ENCODE data around the gene GPR15LG. TPM values are rescaled to one million over a fixed set of nuclear protein-coding genes. Genes with fewer than 3 reads are reported as not detected.

GPR15LG gene
- total and polyA plus RNA-seq, 9 donors: 0.31 to 3.6 TPM; not detected in 7

DNA sequence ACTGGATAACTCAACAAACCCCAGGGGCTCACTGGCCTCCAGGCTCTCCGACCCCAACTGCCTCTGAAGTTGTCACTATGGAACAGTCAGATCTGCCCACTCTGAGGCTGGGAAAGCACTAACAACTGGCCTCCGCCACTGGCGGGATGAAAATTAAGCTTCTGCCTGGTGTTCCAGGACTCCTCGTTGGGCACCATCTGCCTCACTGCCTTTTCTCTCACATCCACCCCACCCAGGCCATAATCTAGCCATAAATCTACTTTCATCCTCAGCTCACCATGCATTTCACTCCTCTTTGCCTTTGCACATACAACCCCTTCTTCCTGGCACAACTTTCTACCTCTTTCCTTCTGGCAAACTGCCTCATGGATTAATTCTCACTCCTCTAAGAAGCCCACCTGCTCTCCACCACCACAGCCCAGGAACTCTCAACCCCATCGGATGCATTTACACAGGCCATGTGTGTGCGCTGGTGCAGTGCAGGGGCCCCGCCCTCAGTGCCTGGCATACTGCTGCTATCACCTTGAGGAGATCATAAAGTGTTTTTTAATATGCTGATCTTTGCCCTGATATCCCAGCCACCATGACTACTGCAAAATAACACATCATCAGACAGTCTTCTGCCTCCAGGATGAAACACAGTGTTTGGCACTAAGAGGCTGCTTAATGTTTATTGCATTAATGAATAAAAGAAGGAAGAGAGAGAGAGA lies 24.8 kb downstream of the GPR15LG start:
- Histone ChIP-seq H3K27me3 (no peaks in the 10 kb centered on the region), H3K36me3 (no peaks in the 10 kb centered on the region), H3K9me3 (no peaks in the 10 kb centered on the region), H3K4me3 (no peak overlapping the region), H3K4me1 (ENCODE audit: insufficient read depth) (no peaks in the 10 kb centered on the region), H3K27ac (no peak overlapping the region)
- intact Hi-C loops (cut with DNase I): no loop called here
- TF ChIP-seq POLR2A (IDR thresholded peaks at IDR 0.05) (no peak), EP300 (IDR thresholded peaks at IDR 0.05) (no peak)
- TF ChIP-seq, protein P1, sequence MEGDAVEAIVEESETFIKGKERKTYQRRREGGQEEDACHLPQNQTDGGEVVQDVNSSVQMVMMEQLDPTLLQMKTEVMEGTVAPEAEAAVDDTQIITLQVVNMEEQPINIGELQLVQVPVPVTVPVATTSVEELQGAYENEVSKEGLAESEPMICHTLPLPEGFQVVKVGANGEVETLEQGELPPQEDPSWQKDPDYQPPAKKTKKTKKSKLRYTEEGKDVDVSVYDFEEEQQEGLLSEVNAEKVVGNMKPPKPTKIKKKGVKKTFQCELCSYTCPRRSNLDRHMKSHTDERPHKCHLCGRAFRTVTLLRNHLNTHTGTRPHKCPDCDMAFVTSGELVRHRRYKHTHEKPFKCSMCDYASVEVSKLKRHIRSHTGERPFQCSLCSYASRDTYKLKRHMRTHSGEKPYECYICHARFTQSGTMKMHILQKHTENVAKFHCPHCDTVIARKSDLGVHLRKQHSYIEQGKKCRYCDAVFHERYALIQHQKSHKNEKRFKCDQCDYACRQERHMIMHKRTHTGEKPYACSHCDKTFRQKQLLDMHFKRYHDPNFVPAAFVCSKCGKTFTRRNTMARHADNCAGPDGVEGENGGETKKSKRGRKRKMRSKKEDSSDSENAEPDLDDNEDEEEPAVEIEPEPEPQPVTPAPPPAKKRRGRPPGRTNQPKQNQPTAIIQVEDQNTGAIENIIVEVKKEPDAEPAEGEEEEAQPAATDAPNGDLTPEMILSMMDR (IDR thresholded peaks at IDR 0.05): no peak
- 79 to 80% (median 79%) methylated on average over 7 of the region's 7 CpGs for WGBS, 3 donors
- DNase-seq: no peak

DNA sequence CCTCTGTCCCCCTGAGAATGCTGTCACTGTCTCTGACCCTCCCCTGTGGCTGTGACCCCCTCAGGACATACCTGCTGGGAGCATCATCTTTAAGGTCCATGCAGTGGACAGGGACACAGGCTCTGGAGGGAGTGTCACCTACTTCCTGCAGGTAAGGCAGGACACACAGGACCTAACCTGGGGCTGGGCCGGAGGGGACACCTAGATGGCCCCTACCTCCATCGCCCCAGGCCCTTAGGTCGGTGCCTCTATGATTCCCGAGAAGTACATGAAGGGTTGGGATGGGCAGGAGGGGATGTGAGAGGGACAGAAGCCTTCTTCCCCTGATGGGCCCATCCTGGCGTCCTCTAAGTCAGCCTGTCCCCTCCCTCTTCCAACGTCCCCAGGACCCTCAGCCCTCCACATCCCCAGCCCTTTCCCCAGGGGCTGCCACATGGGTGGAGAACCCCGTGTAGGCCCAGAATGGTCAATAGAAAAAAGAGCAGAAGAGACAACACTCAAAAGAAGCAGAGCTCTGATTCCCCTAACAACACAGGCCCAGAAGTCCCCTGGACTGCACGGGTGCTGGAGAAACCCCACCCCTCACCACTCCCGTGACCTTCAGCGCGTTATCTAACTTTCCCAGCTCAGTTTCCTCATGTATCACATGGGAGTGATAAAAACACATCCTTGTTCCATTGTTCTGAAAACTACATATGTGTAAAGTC lies 27.1 kb downstream of the GPR15LG start:
- Histone ChIP-seq H3K27ac (no peak overlapping the region), H3K36me3 (no peaks in the 10 kb centered on the region), H3K27me3 (no peaks in the 10 kb centered on the region), H3K9me3 (no peaks in the 10 kb centered on the region), H3K4me1 (ENCODE audit: insufficient read depth) (no peaks in the 10 kb centered on the region), H3K4me3 (no peak overlapping the region)
- no peak for TF ChIP-seq POLR2A (IDR thresholded peaks at IDR 0.05)
- no peak for TF ChIP-seq EP300 (IDR thresholded peaks at IDR 0.05)
- TF ChIP-seq, protein P1 (IDR thresholded peaks at IDR 0.05): no peak
- intact Hi-C loops (cut with DNase I): no loop called here
- peak in 1 of 5 donors; percentile 3 for DNase-seq
- WGBS, 3 donors: 60 to 70% (median 63%) methylated on average over 11 of the region's 11 CpGs

DNA sequence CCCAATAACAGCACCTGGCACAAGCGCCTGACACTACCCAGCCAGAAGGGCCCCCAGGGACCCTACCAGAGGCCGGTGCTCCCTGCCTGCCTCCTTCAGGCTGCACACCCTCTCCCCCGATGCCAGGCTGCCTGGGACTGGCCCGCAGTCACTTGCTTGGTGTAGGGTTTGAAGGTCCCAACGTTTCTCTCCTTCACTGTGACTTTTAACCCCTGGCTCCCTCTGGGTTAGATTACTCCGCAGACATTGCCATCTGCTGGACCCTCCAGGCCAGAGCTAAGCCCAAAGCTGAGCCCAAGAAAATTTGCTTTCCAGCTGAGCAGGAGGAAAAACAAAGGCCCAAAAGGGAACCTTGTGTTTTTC lies 27.6 kb downstream of the GPR15LG start:
- TF ChIP-seq, protein P1 (IDR thresholded peaks at IDR 0.05): no peak
- TF ChIP-seq EP300 (IDR thresholded peaks at IDR 0.05) (no peak), POLR2A (IDR thresholded peaks at IDR 0.05) (no peak)
- Histone ChIP-seq H3K36me3 (no peaks in the 10 kb centered on the region), H3K27ac (no peak overlapping the region), H3K4me3 (no peak overlapping the region), H3K27me3 (no peaks in the 10 kb centered on the region), H3K9me3 (no peaks in the 10 kb centered on the region), H3K4me1 (ENCODE audit: insufficient read depth) (no peaks in the 10 kb centered on the region)
- WGBS, 3 donors: 46 to 56% (median 49%) methylated on average over 6 of the region's 6 CpGs
- intact Hi-C loops (cut with DNase I): no loop called here
- DNase-seq: peak in 1 of 5 donors; percentile 8

DNA sequence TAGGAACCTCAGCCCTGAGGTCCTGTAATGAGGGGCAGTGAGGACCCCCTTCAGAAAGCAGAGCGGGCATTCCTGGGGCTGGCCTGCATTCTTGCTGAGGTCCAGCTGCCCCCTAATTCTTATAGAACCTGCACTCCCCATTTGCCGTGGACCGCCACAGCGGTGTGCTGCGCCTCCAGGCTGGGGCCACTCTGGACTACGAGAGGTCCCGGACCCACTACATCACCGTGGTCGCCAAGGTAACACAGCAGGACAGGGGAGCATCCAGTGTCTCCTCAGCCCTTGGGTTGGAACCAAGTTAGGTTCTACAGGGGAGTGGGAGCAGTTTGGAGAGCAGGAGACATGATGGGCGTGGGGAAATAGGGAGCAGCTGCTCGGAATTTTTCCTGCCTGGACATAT lies 28.1 kb downstream of the GPR15LG start:
- Histone ChIP-seq H3K4me1 (ENCODE audit: insufficient read depth) (no peaks in the 10 kb centered on the region), H3K36me3 (no peaks in the 10 kb centered on the region), H3K27me3 (no peaks in the 10 kb centered on the region), H3K4me3 (no peak overlapping the region), H3K9me3 (no peaks in the 10 kb centered on the region), H3K27ac (no peak overlapping the region)
- intact Hi-C loops (cut with DNase I): no loop called here
- no peak for TF ChIP-seq EP300 (IDR thresholded peaks at IDR 0.05)
- TF ChIP-seq, protein P1 (IDR thresholded peaks at IDR 0.05): no peak
- TF ChIP-seq POLR2A (IDR thresholded peaks at IDR 0.05): no peak
- 85 to 89% (median 86%) methylated on average over 11 of the region's 11 CpGs for WGBS, 3 donors
- no peak for DNase-seq
